OCI-LY1 (cell line): ENCODE data around the gene SARM1.

Source experiments
- H2AFZ ChIP-seq: fragments of 200-600 bp; sonication (generic), shearing (Covaris generic); 2 replicates; pipeline ENCODE4 v1.6.0; 2014; ENCODE audit warnings: antibody characterized with exemption, mild to moderate bottlenecking, low read length
- H3F3A ChIP-seq: fragments of 200-600 bp; sonication (generic), shearing (Covaris generic); 2 replicates; pipeline ENCODE4 v1.6.0; 2014; ENCODE audit warnings: mild to moderate bottlenecking, antibody characterized with exemption, low read length, moderate library complexity; ENCODE audit not compliant: insufficient read depth
- H3K27ac ChIP-seq: fragments of 200-600 bp; sonication (generic); 2 replicates; pipeline ENCODE4 v1.5.1; 2014; ENCODE audit warnings: low read length, mixed run types, mild to moderate bottlenecking, low read depth; ENCODE audit not compliant: poor library complexity, severe bottlenecking
- H3K27me3 ChIP-seq: fragments of 200-600 bp; sonication (generic); 2 replicates; pipeline ENCODE4 v1.6.0; 2014; ENCODE audit warnings: antibody characterized with exemption, mild to moderate bottlenecking, low read length, moderate library complexity; ENCODE audit not compliant: insufficient read depth
- H3K36me3 ChIP-seq: fragments of 200-600 bp; sonication (generic); 2 replicates; pipeline ENCODE4 v1.6.1; 2014; ENCODE audit warnings: mild to moderate bottlenecking, antibody characterized with exemption, low read length, moderate library complexity, mixed read lengths; ENCODE audit not compliant: insufficient read depth
- H3K4me1 ChIP-seq: fragments of 200-600 bp; sonication (generic); 2 replicates; pipeline ENCODE4 v1.5.1; 2014; ENCODE audit warnings: mild to moderate bottlenecking, low read length, moderate library complexity; ENCODE audit not compliant: insufficient read depth, severe bottlenecking
- H3K4me2 ChIP-seq: fragments of 200-600 bp; sonication (generic), shearing (Covaris generic); 2 replicates; pipeline ENCODE4 v1.6.1; 2014; ENCODE audit warnings: low read length
- H3K4me3 ChIP-seq: fragments of 200-600 bp; sonication (generic); 2 replicates; pipeline ENCODE4 v1.5.1; 2014; ENCODE audit warnings: low read length, low read depth, mild to moderate bottlenecking, mixed read lengths; ENCODE audit not compliant: poor library complexity, severe bottlenecking
- H3K79me2 ChIP-seq: fragments of 200-600 bp; shearing (Covaris generic); 2 replicates; pipeline ENCODE4 v1.6.1; 2016; ENCODE audit warnings: mixed run types, low read length, mixed read lengths; ENCODE audit not compliant: insufficient read depth
- H3K9ac ChIP-seq: fragments of 200-600 bp; sonication (generic), shearing (Covaris generic); 2 replicates; pipeline ENCODE4 v1.6.1; 2014; ENCODE audit warnings: mild to moderate bottlenecking, low read length, mixed read lengths
- H3K9me2 ChIP-seq: fragments of 200-600 bp; sonication (generic), shearing (Covaris generic); 2 replicates; pipeline ENCODE4 v1.6.1; 2014; ENCODE audit warnings: low read depth, mild to moderate bottlenecking, low read length, mixed read lengths
- H3K9me3 ChIP-seq: fragments of 200-600 bp; shearing (Covaris generic); 2 replicates; pipeline ENCODE4 v1.6.1; 2014; ENCODE audit warnings: low read length, mixed read lengths
- H4K20me1 ChIP-seq: fragments of 200-600 bp; sonication (generic), shearing (Covaris generic); 2 replicates; pipeline ENCODE4 v1.6.0; 2016; ENCODE audit warnings: mild to moderate bottlenecking, low read length; ENCODE audit not compliant: insufficient read depth
- CTCF ChIP-seq: fragments of 200-600 bp; sonication (generic), shearing (Covaris generic); IDR thresholded peaks from 2 replicates; pipeline ENCODE4 v1.5.1; 2017; ENCODE audit warnings: mild to moderate bottlenecking, antibody characterized with exemption, low read length, moderate library complexity, mixed read lengths
- EZH2 ChIP-seq: fragments of 200-600 bp; sonication (generic), shearing (Covaris generic); IDR thresholded peaks from 2 replicates; pipeline ENCODE4 v1.8.0; 2017; ENCODE audit warnings: borderline replicate concordance, mixed run types, mild to moderate bottlenecking, antibody characterized with exemption, low read length, moderate library complexity, mixed read lengths

Gene SARM1

GRCh38 chr17:28390141-28390540 lies 18.6 kb downstream of the SARM1 start:
- Histone ChIP-seq H3K4me1 (no peaks in the 10 kb centered on the region), H3K9ac (no peak overlapping the region), H4K20me1 (no peaks in the 10 kb centered on the region), H3K27ac (no peak overlapping the region), H2AFZ (no peak overlapping the region), H3K4me3 (no peak overlapping the region), H3K36me3 (no peaks in the 10 kb centered on the region), H3K4me2 (no peak overlapping the region), H3K9me2 (no peaks in the 10 kb centered on the region), H3K9me3 (no peaks in the 10 kb centered on the region), H3K79me2 (no peaks in the 10 kb centered on the region), H3F3A (no peaks in the 10 kb centered on the region), H3K27me3 (peaks cover 4% of the 10 kb centered on the region; the same call in 1 of the 2 replicates)
- TF ChIP-seq CTCF, result no peak
- TF ChIP-seq EZH2, result no peak

- Histone ChIP-seq H3K4me3 (no peak overlapping the region), H2AFZ (no peak overlapping the region), H3K27ac (no peak overlapping the region), H3K9me2 (no peaks in the 10 kb centered on the region), H3K4me2 (no peak overlapping the region), H3K27me3 (peaks cover under 1% of the 10 kb centered on the region; the same call in 1 of the 2 replicates), H3K36me3 (no peaks in the 10 kb centered on the region), H3K4me1 (no peaks in the 10 kb centered on the region), H3K9ac (no peak overlapping the region), H3F3A (no peaks in the 10 kb centered on the region), H3K9me3 (no peaks in the 10 kb centered on the region), H3K79me2 (no peaks in the 10 kb centered on the region), H4K20me1 (no peaks in the 10 kb centered on the region)
- TF ChIP-seq EZH2, result no peak
- no peak for TF ChIP-seq CTCF
Measured at GRCh38 chr17:28390563-28390962, 19.1 kb downstream of the SARM1 start.

- H3K27me3 ChIP-seq, result no peaks in the 10 kb centered on the region
Measured at GRCh38 chr17:28390984-28391383, 19.5 kb downstream of the SARM1 start.

More at GRCh38 chr17:28390984-28391383, 19.5 kb downstream of the SARM1 start:
- H2AFZ ChIP-seq, result no peak overlapping the region
- no peaks in the 10 kb centered on the region for H3F3A ChIP-seq
- H4K20me1 ChIP-seq, result no peaks in the 10 kb centered on the region
- no peak overlapping the region for H3K4me2 ChIP-seq
- no peak overlapping the region for H3K9ac ChIP-seq
- no peaks in the 10 kb centered on the region for H3K79me2 ChIP-seq
- no peak overlapping the region for H3K4me3 ChIP-seq
- no peaks in the 10 kb centered on the region for H3K9me2 ChIP-seq
- no peaks in the 10 kb centered on the region for H3K36me3 ChIP-seq
- no peak overlapping the region for H3K27ac ChIP-seq
- no peaks in the 10 kb centered on the region for H3K9me3 ChIP-seq
- TF ChIP-seq EZH2 (no peak), CTCF (no peak)
- no peaks in the 10 kb centered on the region for H3K4me1 ChIP-seq
